ENCODE data around the gene PRRC2B.

DNA sequence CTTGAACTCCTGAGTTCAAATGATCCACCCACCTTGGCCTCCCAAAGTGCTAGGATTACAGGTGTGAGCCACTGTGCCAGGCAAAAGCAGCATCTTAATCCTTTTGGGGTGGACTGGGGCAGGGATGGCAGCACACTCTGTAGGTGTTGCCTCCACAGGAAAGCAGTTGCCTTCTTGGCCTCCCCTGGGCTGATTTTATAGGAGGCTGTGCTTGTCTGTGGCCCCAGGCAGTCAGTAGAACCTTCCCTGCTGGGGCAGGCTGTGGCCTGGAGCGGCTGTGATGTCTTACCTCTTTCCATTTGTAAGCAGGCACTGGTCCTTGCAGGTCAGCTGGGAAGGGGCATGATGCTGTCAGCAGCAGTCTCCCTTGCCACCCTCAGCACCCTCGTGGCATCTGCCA lies 49.8 kb downstream of the PRRC2B start:
- TF ChIP-seq POLR2AphosphoS5 (IDR thresholded peaks at IDR 0.05; ENCODE audit: low read depth, low read length) = no peak
- TF ChIP-seq, protein P1, sequence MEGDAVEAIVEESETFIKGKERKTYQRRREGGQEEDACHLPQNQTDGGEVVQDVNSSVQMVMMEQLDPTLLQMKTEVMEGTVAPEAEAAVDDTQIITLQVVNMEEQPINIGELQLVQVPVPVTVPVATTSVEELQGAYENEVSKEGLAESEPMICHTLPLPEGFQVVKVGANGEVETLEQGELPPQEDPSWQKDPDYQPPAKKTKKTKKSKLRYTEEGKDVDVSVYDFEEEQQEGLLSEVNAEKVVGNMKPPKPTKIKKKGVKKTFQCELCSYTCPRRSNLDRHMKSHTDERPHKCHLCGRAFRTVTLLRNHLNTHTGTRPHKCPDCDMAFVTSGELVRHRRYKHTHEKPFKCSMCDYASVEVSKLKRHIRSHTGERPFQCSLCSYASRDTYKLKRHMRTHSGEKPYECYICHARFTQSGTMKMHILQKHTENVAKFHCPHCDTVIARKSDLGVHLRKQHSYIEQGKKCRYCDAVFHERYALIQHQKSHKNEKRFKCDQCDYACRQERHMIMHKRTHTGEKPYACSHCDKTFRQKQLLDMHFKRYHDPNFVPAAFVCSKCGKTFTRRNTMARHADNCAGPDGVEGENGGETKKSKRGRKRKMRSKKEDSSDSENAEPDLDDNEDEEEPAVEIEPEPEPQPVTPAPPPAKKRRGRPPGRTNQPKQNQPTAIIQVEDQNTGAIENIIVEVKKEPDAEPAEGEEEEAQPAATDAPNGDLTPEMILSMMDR (IDR thresholded peaks at IDR 0.05) = no peak
- TF ChIP-seq TCF7L2 (IDR thresholded peaks at IDR 0.05; ENCODE audit: low read depth, low read length) = no peak
- no peak for TF ChIP-seq REST (IDR thresholded peaks at IDR 0.05; ENCODE audit: insufficient read depth in 1 of 2, low read depth in 2 of 2, low read length in 1 of 2)

Measured in Panc1 (cell line).